Smooth muscle cell (in vitro differentiated cells): Measurements from ENCODE around the gene SPG21. TPM values are rescaled to one million over a fixed set of nuclear protein-coding genes. Genes with fewer than 3 reads are reported as not detected.

Experiments used
- DNase-seq: peaks from one replicate; lab custom pipeline; 2025; ENCODE audit not compliant: unreplicated experiment; lab: John Stamatoyannopoulos, UW
- H2AFZ ChIP-seq: fragments of 200-600 bp; sonication (generic); 2 replicates; pipeline ENCODE4 v1.6.0; 2016; ENCODE audit warnings: antibody characterized with exemption, low read depth, mild to moderate bottlenecking
- H3F3A ChIP-seq: fragments of 200-600 bp; sonication (generic); 2 replicates; pipeline ENCODE4 v1.6.0; 2017; ENCODE audit warnings: antibody characterized with exemption, low read depth
- H3K27ac ChIP-seq: fragments of 200-600 bp; sonication (generic); 2 replicates; pipeline ENCODE4 v1.5.1; 2016; ENCODE audit warnings: low read depth, mild to moderate bottlenecking
- H3K27me3 ChIP-seq: fragments of 200-600 bp; sonication (generic); 2 replicates; pipeline ENCODE4 v1.6.1; 2016; ENCODE audit warnings: low read depth, mild to moderate bottlenecking
- H3K36me3 ChIP-seq: fragments of 200-600 bp; sonication (generic); 2 replicates; pipeline ENCODE4 v1.5.1; 2016; ENCODE audit warnings: low read depth
- H3K4me1 ChIP-seq: fragments of 200-600 bp; sonication (generic); 2 replicates; pipeline ENCODE4 v1.5.1; 2016; ENCODE audit warnings: low read depth
- H3K4me2 ChIP-seq: fragments of 200-600 bp; sonication (generic); 2 replicates; pipeline ENCODE4 v1.6.0; 2016; ENCODE audit warnings: mild to moderate bottlenecking
- H3K4me3 ChIP-seq: fragments of 200-600 bp; sonication (generic); 2 replicates; pipeline ENCODE4 v1.5.1; 2016; ENCODE audit warnings: mild to moderate bottlenecking
- H3K79me2 ChIP-seq: fragments of 200-600 bp; sonication (generic); 2 replicates; pipeline ENCODE4 v1.6.0; 2016; ENCODE audit warnings: low read depth, mild to moderate bottlenecking
- H3K9ac ChIP-seq: fragments of 200-600 bp; sonication (generic); 2 replicates; pipeline ENCODE4 v1.6.0; 2016; ENCODE audit warnings: low read depth
- H3K9me3 ChIP-seq: fragments of 200-600 bp; sonication (generic); replicated peaks from 2 replicates; pipeline ENCODE4 v1.5.1; 2016; ENCODE audit warnings: low read depth
- H4K20me1 ChIP-seq: fragments of 200-600 bp; sonication (generic); 2 replicates; pipeline ENCODE4 v1.6.0; 2016; ENCODE audit warnings: low read depth
- WGBS: methylation state at CpG from one replicate; pipeline ENCODE4 v1.1.7; 2016; ENCODE audit warnings: low lambda C conversion rate; 5-methylcytosine and 5-hydroxymethylcytosine counted together
- polyA plus RNA-seq: library from polyadenylated mRNA; unstranded; fragments of >200 nt; fragmentation: Nextera tagmentation; extraction: Ambion mirVana; gene quantifications from 2 replicates; pipeline ENCODE4 v1.2.1, GENCODE V29; 2016
- total RNA-seq: library from RNA; depleted of rRNA; stranded (reverse); fragments of >200 nt; gene quantifications from 2 replicates; pipeline ENCODE4 v1.2.3, GENCODE V29; 2014
- TF ChIP-seq, protein P1 (sequence below): fragments of 200-600 bp; sonication (generic); IDR thresholded peaks from 2 replicates; pipeline ENCODE4 v1.5.1; 2017; ENCODE audit warnings: borderline replicate concordance, mild to moderate bottlenecking, antibody characterized with exemption; ENCODE audit not compliant: insufficient read depth, poor library complexity, severe bottlenecking

SPG21 gene
- total and polyA plus RNA-seq, 2 experiments from 2014 or later: 94.4 to 110 TPM

GRCh38 chr15:64981812-64982431 lies 7.8 kb downstream of the SPG21 start:
- TF ChIP-seq, protein P1, sequence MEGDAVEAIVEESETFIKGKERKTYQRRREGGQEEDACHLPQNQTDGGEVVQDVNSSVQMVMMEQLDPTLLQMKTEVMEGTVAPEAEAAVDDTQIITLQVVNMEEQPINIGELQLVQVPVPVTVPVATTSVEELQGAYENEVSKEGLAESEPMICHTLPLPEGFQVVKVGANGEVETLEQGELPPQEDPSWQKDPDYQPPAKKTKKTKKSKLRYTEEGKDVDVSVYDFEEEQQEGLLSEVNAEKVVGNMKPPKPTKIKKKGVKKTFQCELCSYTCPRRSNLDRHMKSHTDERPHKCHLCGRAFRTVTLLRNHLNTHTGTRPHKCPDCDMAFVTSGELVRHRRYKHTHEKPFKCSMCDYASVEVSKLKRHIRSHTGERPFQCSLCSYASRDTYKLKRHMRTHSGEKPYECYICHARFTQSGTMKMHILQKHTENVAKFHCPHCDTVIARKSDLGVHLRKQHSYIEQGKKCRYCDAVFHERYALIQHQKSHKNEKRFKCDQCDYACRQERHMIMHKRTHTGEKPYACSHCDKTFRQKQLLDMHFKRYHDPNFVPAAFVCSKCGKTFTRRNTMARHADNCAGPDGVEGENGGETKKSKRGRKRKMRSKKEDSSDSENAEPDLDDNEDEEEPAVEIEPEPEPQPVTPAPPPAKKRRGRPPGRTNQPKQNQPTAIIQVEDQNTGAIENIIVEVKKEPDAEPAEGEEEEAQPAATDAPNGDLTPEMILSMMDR: no peak
- H3K4me3 ChIP-seq: no peak overlapping the region
- no peaks in the 10 kb centered on the region for H3K9me3 ChIP-seq
- DNase-seq: no peak
- no peak overlapping the region for H3K9ac ChIP-seq
- peaks cover 6% of the 10 kb centered on the region for H3K79me2 ChIP-seq
- no peaks in the 10 kb centered on the region for H3K27me3 ChIP-seq
- H2AFZ ChIP-seq: no peak overlapping the region
- H3K36me3 ChIP-seq: no peaks in the 10 kb centered on the region
- H3K4me1 ChIP-seq: peaks cover 15% of the 10 kb centered on the region
- peaks cover 26% of the 10 kb centered on the region for H4K20me1 ChIP-seq
- 90% methylated on average over 6 of the region's 6 CpGs for WGBS
- no peaks in the 10 kb centered on the region for H3F3A ChIP-seq
- H3K27ac ChIP-seq: no peak overlapping the region
- no peak overlapping the region for H3K4me2 ChIP-seq

DNA sequence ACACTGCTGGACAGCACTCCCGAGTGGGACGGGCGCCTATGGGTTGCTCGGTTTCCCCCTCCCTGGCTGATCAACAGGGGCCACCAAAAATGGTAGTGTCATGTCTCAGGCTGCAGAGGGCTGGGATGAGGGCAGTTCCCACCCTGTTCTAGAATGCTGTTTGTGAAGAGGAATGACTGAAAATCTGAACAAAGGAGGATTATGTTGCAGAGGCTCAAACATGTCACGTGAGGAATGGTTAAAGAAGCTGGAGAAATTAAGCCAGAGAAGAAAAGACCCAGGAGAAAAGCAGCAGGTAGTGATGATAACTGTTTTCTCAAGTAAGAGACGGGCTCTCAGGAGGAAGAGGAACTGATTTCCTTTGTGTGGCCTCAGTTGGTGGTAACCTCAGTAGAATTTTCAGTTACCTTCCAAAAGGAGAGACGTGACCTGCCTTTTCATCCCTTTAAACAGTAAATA lies 10.4 kb downstream of the SPG21 start:
- WGBS: 83% methylated on average over 7 of the region's 7 CpGs
- Histone ChIP-seq H3K4me3 (no peak overlapping the region), H3F3A (no peaks in the 10 kb centered on the region), H4K20me1 (peaks cover 13% of the 10 kb centered on the region), H3K9ac (no peak overlapping the region), H3K27ac (no peak overlapping the region), H3K27me3 (no peaks in the 10 kb centered on the region), H3K4me1 (peaks cover 15% of the 10 kb centered on the region), H3K9me3 (no peaks in the 10 kb centered on the region), H3K36me3 (peaks cover 13% of the 10 kb centered on the region), H3K79me2 (no peaks in the 10 kb centered on the region), H2AFZ (no peak overlapping the region), H3K4me2 (no peak overlapping the region)
- no peak for DNase-seq
- TF ChIP-seq, protein P1: no peak

- no peak overlapping the region for H3K4me2 ChIP-seq
- H3K27me3 ChIP-seq: no peaks in the 10 kb centered on the region
- H3K4me3 ChIP-seq: no peak overlapping the region
- H3K9me3 ChIP-seq: no peaks in the 10 kb centered on the region
- no peak for DNase-seq
- no peak overlapping the region for H3K27ac ChIP-seq
- peaks cover 16% of the 10 kb centered on the region for H3K36me3 ChIP-seq
- no peaks in the 10 kb centered on the region for H3K79me2 ChIP-seq
- H3K9ac ChIP-seq: no peak overlapping the region
- H2AFZ ChIP-seq: no peak overlapping the region
- H3F3A ChIP-seq: no peaks in the 10 kb centered on the region
- TF ChIP-seq, protein P1: no peak
- H3K4me1 ChIP-seq: peaks cover 12% of the 10 kb centered on the region
- 87% methylated on average over 5 of the region's 5 CpGs for WGBS
- H4K20me1 ChIP-seq: peaks cover 5% of the 10 kb centered on the region
These were observed 14.3 kb downstream of the SPG21 start for GRCh38 chr15:64975390-64975789.

- Histone ChIP-seq H4K20me1 (no peaks in the 10 kb centered on the region), H3K9me3 (no peaks in the 10 kb centered on the region), H3K27me3 (no peaks in the 10 kb centered on the region), H3K4me3 (no peak overlapping the region), H3K36me3 (peaks cover 13% of the 10 kb centered on the region), H3F3A (no peaks in the 10 kb centered on the region), H3K4me1 (no peaks in the 10 kb centered on the region), H2AFZ (no peak overlapping the region), H3K27ac (no peak overlapping the region), H3K9ac (no peak overlapping the region), H3K79me2 (no peaks in the 10 kb centered on the region), H3K4me2 (no peak overlapping the region)
- DNase-seq: no peak
- TF ChIP-seq, protein P1: no peak
- 97% methylated on average over 7 of the region's 7 CpGs for WGBS
These were observed 19.0 kb downstream of the SPG21 start for GRCh38 chr15:64970698-64971097.
